Fibroblast of skin of back (primary cell): ENCODE data around the gene ZNF598.
"Not testable (repeated sequence)": the region's sequence is repeated elsewhere in the genome, so short reads cannot be mapped to it uniquely, and the experiment has no call there.

Source experiments
- DNase-seq: peaks from one replicate; pipeline ENCODE4 v3.0.0-alpha.2; 2013

ZNF598 gene

GRCh38 chr16:2040041-2040786 lies 30.6 kb upstream of the ZNF598 start:
- no peak for DNase-seq

GRCh38 chr16:2039274-2040031 lies 29.8 kb upstream of the ZNF598 start:
- peak; percentile 98 for DNase-seq

- DNase-seq, result no peak
Measured at GRCh38 chr16:2038382-2039231, 29.0 kb upstream of the ZNF598 start.

GRCh38 chr16:2037647-2038381 lies 28.2 kb upstream of the ZNF598 start:
- no peak for DNase-seq

GRCh38 chr16:2037115-2037514 lies 27.5 kb upstream of the ZNF598 start:
- no peak for DNase-seq

- no peak for DNase-seq
Measured at GRCh38 chr16:2036200-2036966, 26.8 kb upstream of the ZNF598 start.

GRCh38 chr16:2035431-2036199 lies 26.0 kb upstream of the ZNF598 start:
- DNase-seq, result peak; percentile 95

- DNase-seq, result no peak
Measured at GRCh38 chr16:2034696-2035430, 25.2 kb upstream of the ZNF598 start.

- not testable (repeated sequence) for DNase-seq
Measured at GRCh38 chr16:2033909-2034695, 24.5 kb upstream of the ZNF598 start.

- peak; percentile 78 for DNase-seq
Measured at GRCh38 chr16:2033057-2033908, 23.7 kb upstream of the ZNF598 start.

- peak; percentile 60 for DNase-seq
Measured at GRCh38 chr16:2032285-2033056, 22.9 kb upstream of the ZNF598 start.

- DNase-seq, result no peak
Measured at GRCh38 chr16:2031081-2031577, 21.5 kb upstream of the ZNF598 start.

GRCh38 chr16:2030036-2030435 lies 20.4 kb upstream of the ZNF598 start:
- DNase-seq, result no peak

GRCh38 chr16:2029350-2029749 lies 19.7 kb upstream of the ZNF598 start:
- no peak for DNase-seq

GRCh38 chr16:2028620-2029220 lies 19.1 kb upstream of the ZNF598 start:
- DNase-seq, result no peak

GRCh38 chr16:2028146-2028545 lies 18.5 kb upstream of the ZNF598 start:
- DNase-seq, result no peak
